Activated T-helper 9 cell treated with anti-CD3 and anti-CD28 coated beads, Interleukin-2, amount 50 U/mL, for 16 hours (primary cell): Measurements from ENCODE around the gene KCP.
"Not testable (repeated sequence)": the region's sequence is repeated elsewhere in the genome, so short reads cannot be mapped to it uniquely, and the experiment has no call there.

Experiments
- DNase-seq: peaks from one replicate; pipeline ENCODE4 v3.0.0-alpha.2; 2020; ENCODE audit warnings: low read depth

Gene KCP

DNA sequence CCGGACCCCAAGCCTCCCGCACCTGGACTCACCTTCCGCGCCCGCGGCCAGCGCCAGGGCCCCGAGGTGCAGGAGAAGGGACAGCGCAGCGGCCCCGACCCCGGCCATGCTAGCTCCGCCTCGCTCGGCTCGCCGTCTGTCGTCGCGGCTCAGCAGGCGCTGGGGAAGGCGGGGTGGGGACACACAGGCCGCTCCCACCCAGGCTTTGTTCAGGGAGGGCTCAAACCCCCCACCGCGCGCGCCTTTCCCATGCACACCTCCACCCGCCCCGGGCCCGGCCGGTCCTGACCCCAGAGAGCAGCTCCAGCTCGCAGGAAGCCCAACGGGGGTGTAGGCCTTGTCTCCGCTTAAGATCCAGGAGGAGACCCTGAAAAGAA lies at the start of gene KCP:
Gene KCP, minus strand, starts transcription at position 141 of the 377 bp plus-strand sequence. Its CDS starts 33 bp downstream, at position 108.
- DNase-seq = no peak

DNA sequence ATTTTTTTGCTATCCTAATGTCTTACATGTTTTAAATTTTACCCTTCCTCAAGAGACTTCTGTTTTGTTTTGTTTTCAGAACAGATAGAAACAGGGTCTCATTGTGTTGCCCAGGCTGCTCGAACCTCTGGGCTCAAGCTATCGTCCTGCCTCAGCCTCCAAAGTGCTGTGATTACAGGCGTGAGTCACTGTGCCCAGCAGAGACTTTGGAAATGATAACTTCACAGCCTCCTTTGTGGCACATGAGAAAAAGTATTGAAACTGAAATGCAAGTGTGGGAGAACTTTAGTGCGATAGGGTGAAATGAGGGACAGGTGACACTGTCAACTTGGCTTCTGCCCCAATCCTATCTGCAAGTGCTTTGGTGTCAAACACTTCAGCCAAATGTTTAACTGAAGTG lies 48.8 kb upstream of the KCP start:
- DNase-seq = no peak

DNA sequence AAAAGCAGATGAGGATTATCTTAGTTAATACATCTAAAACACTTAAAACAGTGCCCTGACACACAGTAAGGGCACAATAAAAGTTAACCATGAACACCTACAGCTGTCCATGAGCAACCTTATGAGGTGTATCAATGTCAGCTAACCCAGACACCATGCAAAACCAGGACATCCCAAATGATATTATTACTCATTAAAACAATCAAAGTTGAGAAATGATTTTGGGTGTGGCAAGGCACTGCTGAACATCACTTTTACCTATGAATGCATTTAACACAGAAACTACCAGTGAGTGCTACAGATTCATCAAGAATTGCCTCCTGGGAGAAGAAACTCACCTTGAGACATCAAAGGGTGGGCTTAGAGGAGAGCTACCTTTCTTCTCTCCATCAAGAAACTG lies 45.5 kb upstream of the KCP start:
- DNase-seq = no peak

DNA sequence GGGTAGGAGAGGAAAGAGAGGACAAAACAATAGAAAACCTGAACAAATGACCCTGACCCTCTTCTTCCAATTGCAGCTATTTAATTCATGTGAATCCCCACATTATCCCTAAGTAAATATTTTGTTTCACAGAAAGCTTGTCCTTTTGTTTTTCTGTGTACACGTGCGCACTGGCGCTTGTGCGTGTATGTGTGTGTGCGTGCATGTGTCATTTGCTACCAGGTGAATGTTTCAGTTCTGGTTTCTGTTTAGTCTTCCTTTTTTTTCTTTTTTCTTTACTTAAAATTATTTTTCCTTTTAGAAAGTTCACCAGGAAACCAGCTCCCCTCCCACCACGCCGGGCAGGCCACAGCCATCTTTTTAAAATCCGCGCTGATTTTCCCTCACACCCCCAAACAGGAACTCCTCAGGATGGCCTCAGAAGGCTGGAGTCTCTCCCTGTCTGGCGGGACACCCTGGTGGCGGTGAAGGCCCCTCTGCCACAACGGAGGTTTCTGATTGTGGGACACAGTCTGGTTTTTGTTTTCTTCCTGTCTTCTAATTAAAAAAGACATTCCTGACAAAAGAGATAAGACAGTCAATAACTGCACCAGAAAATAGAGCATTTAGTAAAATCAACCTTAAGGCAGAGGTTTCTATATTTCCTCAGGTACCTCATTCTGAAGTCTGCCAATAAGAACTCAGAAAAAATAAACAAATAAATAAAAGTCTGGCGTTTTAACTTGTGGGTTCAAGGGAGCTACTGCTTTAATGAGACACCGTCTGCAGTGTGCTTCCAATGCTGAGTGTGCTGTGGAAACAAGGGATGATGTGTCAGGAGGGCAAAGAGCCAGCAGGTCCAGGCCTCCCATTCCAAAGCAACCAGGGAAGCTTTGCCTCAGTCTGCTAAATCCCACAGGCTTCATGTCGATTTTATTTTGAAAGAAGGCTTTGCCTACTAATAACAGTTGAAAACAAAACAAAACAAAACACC lies 44.6 kb upstream of the KCP start:
- no peak for DNase-seq

DNA sequence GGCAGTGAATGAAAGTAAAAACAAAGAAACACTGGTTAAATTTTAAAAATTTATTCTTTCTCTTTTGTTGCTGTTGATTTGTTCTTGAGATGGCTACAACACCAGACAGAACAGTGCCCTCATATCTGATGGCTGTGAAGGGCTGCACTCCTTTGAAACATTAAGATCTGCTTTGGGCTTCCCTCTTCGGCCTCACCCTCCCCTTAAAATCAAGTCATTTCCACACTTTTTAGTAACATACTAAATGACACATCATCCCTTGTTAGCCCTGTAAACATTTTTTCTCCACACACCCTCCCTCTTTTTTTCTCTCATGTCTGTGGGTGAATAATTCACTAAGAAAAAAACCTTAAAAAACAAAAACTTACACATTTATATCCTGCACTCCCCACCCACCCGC lies 43.6 kb upstream of the KCP start:
- DNase-seq = no peak

DNA sequence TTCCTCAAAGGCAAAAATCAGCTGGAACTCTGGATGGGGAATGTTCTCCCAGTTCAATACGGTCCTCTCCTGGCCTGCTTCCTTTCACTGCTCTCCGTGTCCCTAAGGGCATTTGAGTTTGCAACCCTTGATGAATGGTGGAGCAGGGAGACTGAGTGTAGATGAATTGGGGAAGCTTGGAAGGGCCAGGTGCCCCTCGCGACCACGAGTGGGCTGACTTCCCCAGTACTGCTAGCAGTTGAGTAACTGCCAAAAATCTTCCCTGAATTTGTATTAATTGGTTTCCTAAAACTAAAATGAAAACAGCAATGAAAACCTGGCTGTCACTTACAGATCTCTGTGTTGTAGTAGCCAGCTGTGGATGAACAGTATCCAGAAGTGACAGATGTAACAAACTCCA lies 40.8 kb upstream of the KCP start:
- no peak for DNase-seq

DNA sequence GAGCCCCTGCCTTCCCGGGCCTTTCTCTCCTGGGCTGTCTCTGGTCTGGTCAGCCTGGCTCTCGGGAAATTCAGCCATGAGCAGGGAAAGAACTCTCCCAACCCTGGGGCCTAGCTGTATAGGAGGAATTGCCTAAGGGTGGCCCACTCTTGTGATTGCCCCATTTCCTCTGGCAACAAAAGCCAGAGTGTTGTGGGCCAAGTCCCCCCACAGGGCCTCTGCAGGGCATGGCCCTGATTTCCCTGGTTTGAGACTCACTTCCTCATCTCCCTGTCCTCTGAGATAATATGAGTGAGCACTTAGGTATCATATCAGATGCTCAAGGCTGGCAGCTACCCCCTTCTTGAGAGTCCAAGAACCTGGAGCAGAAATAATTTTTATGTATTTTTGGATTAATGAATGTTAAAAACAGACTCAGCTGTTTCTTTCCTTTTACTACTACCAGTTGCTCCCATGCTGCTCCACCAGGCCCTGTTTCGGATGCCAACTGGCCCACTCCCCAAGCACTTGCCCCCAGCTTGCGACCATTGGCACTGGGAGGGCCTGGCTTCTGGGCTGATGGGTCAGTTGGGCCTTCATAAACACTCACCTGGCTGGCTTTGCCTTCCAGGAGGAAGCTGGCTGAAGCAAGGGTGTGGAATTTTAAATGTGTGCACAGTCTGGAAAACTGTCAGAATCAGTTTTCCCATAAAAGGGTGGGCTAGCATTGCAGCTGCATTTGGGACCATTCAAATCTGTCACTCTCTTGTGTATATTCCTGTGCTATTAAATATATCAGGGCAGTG lies 38.7 kb upstream of the KCP start:
- DNase-seq = no peak

DNA sequence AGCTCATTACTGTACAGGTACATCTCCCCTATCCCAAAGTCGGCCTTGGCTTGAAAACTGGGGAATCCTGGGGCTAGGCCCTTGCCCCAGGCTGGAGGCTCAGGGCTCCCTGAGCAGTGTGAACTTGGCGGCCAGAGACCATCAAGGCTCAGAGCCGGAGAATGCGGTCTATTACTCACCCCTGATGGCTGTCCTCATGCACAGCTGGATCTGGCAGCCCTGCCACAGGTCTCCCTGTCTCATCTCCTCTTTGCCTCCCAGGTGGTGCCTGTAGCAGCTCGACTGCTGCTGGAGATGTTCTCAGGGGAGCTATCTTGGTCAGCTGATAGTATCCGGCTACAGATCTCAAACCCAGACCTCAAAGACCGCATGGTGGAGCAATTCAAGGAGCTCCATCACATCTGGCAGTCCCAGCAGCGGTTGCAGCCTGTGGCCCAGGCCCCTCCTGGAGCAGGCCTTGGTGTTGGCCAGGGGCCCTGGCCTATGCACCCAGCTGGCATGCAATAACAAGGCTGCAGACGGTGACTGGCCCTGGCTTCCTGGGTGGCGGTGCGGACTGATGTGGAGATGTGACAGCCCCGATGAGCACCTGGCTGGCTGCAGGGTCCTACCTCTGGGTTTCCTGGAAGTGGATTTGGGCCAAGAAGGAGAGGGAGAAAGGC lies 37.9 kb upstream of the KCP start:
- no peak for DNase-seq

DNA sequence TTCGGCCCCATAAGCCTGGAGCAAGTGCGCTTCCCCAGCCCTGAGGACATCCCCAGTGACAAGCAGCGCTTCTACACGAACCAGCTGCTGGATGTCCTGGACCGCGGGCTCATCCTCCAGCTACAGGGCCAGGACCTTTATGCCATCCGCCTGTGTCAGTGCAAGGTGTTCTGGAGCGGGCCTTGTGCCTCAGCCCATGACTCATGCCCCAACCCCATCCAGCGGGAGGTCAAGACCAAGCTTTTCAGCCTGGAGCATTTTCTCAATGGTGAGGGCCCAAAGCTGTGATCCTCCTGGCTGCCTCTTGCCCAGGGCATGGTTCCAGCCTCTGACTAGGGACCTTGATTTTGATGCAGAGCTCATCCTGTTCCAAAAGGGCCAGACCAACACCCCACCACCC lies 37.3 kb upstream of the KCP start:
- no peak for DNase-seq

DNA sequence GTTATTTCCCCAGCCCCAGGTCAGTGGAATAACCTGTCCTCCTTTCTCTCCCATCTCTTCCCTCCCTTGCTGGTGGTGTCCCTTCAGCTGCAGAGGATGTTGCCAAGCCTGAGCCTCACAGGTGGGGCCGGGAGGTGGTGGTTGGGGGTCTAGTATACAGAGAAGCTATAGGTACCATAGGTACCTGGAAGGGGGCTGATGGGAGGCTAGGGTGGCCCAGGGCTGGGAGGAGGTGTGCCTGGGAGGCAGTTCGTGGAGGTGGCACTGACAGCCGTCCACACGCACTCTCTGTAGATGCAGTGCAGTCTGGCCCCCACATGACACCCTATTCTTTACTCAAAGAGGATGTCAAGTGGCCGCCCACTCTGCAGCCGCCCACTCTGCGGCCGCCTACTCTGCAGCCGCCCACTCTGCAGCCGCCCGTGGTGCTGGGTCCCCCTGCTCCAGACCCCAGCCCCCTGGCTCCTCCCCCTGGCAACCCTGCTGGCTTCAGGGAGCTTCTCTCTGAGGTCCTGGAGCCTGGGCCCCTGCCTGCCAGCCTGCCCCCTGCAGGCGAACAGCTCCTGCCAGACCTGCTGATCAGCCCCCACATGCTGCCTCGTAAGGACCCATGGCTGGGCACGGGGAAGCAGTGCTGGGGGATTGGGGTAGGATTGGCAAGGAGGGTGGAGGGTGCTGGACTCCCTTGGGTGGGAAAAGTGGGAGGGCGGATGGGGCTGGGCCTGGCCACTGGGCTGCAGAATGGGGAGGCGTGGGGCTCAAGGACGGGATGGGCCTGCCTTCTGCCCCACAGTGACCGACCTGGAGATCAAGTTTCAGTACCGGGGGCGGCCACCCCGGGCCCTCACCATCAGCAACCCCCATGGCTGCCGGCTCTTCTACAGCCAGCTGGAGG lies 36.7 kb upstream of the KCP start:
- no peak for DNase-seq

DNA sequence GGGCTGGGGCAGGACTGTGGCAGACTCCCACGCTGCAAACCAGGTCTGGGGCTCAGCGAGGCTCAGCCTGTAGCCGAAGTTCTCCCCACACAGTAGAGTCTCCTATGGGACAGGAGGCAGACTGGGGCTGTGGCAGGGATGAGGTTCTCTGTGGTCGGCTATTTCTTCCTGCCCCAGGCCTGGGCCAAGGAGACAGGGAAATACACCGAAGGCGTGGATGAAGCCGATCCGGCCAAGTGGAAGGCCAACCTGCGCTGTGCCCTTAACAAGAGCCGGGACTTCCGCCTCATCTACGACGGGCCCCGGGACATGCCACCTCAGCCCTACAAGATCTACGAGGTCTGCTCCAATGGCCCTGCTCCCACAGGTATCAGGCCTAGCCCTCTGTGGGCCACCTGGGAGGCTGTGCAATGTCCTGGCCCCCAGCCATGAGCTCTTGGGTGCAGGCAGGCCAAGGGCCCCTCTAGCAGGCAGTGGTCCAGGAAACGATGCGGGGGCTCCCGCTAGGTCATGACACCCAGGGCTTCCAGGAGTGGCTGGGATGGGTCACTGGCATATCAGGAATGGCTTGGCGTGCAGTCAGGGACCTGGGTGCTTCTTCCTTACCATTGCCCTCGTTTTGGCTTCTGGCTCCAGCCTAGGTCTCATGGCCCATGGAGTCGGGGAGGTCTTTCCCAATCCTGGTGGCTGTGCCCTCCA lies 35.3 kb upstream of the KCP start:
- DNase-seq = no peak

DNA sequence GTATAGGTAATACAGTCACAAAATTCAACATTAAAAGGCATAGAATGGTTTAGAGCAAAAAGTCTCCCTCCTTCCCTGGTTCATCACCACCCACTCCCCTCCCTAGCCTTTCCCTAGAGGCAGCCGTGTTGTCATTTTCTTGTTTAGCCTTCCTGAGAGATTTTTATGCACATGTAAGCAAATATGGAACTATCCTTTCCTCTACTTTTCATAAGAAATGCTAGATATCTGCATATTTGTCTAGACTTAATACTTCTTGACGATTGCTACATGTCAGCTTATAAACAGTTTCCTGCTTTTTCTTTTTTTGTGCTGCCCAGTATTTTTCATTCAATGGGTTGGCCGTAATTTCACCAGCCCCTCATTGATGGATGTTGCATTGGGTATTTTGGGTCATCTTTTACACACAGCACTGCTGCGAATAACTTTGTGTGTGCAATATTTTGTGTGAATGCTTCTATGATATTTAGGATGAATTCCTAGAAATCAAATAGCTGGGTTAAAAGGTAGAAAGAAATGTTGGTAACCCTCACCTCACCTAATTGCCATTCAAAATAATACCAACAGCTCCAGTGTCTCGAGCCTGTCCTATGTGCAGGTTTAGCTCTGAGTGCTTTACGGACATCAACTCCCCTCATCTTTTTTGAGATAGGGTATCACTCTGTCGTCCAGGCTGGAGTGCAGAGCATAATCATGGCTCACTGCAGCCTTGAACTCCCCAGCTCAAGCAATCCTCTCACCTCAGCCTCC lies 34.2 kb upstream of the KCP start:
- no peak for DNase-seq

DNA sequence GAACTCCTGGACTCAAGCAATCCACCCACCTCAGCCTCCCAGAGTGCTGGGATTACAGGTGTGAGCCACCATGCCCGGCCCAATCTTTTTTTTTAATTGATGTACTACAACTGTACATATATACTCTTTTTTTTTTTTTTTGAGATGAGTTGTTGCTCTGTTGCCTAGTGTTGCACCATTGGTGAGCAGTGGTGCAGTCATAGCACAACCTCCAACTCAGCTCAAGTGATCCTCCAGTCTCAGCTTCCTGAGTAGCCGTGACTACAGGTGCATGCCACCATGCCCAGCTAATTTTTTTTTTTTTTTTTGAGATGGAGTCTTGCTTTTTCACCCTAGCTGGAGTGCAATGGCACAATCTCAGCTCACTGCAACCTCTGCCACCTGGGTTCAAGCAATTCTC lies 32.7 kb upstream of the KCP start:
- DNase-seq = not testable (repeated sequence)

DNA sequence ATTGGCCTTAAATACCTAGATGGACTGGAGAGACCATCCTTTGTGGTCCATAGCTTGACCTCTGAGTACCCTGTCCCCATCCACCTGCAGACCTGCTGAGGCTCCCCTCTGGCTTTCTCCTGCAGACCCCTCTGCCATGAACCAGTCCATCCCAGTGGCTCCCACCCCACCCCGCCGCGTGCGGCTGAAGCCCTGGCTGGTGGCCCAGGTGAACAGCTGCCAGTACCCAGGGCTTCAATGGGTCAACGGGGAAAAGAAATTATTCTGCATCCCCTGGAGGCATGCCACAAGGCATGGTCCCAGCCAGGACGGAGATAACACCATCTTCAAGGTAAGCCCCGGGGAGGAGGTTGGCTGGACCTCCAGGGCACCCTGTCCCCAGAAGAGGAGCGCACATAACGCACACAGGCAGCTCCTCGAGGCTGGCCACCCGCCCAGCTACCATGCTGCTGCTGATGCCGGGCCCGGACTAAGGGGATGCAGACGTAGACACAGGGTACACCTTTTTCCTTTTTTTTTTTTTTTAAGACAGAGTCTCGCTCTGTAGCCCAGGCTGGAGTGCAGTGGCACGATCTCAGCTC lies 31.5 kb upstream of the KCP start:
- no peak for DNase-seq

DNA sequence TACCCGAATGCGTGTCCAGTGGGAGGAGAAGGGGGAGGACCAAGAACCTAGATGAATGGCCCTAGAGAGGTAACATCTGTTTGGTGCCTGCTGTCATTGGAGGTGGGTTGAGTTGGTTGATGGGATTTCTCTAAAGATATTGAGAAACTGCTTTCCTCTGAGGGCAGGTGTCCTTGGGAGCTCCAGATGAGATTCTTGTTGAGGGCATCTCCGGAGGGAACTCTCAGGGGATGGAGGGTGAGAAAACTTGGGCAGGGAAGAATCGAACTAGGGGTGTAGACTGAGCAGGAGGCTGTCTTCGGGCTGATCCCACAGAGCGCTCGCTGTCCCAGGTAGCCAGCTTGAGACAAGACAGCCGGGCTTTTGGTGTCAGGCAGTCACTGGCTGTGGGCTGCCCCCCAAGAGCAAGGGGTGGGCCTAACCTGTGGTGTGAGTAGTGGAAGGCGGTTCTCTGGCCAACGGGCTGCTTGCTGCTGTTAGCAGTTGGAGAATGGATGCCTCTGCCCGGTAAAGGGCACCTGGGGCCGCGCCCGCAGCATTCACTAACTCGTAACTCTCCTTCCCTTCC lies 30.9 kb upstream of the KCP start:
- DNase-seq = no peak

DNA sequence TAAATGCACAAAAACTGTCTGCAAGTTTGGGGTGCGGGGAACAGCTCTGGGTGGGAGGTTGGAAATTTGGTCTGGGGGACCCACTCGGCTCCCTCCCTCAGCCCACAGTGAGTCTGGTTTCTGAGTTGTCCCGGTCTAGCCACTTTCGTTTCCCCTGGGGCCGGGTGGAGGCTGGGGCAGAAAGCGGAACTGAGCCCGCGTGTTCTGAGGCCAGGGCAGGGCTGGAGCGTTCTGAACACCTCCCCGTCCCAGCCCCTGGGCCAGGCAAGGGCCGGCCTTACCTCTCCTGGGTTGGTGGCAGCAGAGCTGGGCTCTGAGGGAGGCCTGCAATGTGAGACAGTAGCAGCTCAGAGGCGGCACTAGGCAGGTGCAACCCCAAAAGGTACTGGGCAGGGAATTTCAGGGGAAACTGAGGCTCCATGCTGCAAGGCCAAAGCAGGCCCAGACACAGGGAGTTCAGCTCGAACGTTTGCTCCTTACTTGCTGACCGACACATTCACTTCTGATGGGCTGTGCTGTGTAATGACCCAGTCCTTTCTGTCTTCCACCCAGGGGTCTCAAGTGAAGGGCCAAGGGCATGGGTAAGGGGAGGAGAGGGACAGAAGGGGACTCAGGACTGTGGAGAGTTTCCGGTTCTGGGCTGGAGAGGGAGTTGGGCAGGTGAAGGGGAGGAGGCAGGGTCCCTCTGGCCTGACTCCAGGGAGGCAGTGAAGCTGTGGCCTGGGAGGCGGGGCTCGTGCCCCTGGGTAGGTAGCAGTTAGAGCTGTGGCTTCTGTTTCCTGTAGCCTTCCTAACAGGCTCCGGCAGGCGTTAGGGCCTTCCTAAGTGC lies 30.2 kb upstream of the KCP start:
- DNase-seq = no peak

DNA sequence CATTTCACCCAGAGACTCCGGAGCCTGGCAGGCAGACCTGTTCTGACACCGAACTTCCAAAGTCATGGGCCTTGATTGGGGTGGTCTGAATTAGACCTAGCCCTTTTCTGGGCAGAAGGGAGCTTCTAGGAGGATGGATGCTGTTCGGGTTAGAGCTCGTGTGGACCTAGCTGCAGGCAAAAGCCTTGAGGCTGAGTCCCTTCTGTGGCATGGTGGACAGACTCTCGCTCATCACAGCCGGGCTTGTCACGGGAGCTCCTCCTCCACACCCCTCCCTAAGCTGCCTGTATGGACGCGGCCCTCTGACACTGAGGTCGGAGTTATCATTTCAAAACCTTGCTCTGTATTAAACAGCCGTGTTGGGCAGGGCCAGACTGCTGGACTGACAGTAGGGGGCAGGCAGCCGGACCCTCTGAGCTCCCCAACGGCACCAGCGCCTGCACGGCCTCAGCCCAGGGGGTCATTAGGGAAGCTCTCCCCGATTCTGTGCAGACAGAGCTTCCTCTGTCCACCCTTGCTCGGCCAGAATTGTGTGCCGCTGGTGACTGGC lies 29.4 kb upstream of the KCP start:
- no peak for DNase-seq
